Erythroblast (primary cell): ENCODE results near the gene HSD3B1.

Source experiments
- GATA1 ChIP-seq: IDR thresholded peaks from 2 replicates; pipeline ENCODE4 v1.6.1; 2011; ENCODE audit warnings: low read depth, mild to moderate bottlenecking, control low read depth, low read length, moderate library complexity
- POLR2A ChIP-seq: IDR thresholded peaks from 2 replicates; pipeline ENCODE4 v1.6.1; 2011; ENCODE audit warnings: mild to moderate bottlenecking, low read length

- no peak for TF ChIP-seq POLR2A
- no peak for TF ChIP-seq GATA1
Observed at GRCh38 chr1:119537966-119538365, 31.0 kb downstream of the HSD3B1 start.
